ENCODE data around the gene CDH13.

CDH13 gene

DNA sequence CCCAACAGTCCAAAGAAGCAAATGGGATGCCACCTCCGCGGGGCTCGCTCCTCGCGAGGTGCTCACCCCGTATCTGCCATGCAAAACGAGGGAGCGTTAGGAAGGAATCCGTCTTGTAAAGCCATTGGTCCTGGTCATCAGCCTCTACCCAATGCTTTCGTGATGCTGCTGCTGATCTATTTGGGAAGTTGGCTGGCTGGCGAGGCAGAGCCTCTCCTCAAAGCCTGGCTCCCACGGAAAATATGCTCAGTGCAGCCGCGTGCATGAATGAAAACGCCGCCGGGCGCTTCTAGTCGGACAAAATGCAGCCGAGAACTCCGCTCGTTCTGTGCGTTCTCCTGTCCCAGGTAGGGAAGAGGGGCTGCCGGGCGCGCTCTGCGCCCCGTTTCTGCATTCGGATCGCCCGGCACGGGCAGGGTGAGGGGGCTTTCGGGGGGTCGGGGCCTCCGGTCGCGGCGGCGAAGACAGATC, at the start of gene CDH13:
Gene CDH13, plus strand, starts transcription at position 179 of the 471 bp plus-strand sequence.
- no peak for DNase-seq (ENCODE audit: low spot score)

DNA sequence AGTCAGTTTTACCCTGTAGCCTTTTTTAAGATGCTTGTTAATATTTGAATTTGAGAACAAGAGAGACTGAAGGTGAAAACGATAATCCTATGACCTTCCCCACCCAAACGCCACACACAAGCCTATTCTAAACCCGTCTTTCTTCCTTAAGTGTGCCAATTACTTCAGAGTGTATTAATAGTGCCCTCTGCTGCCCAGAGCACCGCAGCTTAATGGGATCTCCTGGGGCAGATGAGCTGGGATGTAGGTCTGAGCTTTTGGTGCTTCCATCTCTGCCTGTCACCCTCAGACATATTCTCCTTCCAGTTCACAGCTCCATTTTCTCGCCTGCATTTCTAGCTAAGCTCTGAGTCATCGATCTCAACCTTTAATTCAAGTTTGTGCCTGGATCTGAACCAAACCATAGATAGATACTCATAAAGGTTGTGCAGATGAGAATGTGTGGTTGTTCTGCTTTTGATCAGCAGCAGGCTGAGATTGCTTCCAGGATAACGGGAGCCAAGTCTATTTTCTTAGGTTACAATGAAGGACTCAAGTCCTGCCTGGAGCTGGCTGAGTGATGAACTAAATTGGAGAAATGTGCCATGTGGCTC, 46.4 kb upstream of the CDH13 start:
- peak; percentile 11 for DNase-seq (ENCODE audit: low spot score)

DNA sequence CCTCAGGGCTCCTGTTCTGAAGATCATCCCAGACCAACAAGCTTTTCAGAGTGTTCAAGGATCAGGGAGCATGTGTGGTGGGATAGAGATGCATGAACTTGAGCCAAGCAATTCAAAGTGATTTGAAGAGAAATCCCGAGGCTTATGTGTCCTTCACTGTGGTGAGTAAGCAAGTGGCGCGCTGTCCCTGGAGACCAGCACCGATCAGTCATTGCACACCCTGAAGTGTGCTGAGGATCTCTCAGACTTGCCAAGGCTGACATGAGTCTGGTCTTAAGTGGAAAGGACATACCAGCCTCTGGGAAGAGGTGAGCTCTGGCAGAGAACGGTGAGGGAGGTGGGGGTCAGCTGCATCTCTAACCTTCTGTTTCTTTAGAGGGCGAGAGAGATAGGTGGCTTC, 43.8 kb upstream of the CDH13 start:
- DNase-seq (ENCODE audit: low spot score), result no peak

DNA sequence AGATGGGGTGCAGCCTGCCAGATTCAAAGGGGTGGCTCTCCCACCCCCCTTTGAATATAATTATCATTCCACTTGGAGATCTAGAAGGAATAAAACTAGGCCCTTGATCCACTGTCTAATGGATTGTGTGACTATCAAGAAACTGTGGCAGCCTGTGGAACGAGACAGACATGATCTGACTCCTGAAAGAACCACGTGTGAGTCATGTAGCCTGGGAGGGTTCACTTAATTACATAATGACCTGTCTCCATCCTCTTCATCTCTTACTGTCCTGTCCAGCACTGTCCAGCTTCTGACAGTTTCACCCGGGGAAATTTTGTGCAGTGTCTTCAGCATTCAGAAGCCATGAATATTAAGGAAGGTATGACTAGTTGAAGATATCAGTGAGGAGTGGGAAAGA, 43.3 kb upstream of the CDH13 start:
- DNase-seq (ENCODE audit: low spot score), result no peak

DNA sequence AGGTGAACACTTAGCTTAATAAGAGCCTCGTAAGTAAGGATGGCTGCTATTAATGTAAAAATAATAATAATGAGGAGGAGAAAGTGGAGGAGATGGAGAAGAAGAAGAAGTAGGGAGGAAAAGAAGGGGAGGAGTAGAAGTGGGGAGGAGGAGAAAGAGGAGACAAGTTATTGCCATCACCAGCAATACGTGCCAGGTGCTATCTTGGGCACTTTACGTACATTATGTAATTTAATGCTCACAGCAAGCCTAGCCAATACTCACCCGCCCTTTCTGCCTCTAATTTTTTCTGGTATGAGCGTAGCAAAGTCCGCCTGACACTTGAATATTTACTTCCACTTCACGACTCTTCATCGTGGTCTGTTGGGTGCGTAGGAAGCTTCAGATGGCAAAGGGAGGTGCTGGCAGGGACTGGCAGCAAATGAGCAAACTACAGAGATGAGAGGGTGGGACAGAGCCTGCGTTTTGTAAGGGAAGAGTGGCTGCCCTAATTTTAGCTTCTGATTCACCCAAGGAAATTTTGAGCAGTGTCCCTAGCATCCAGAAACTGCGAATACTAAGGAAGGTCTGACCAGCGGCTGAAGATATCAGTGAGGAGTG, 42.1 kb upstream of the CDH13 start:
- no peak for DNase-seq (ENCODE audit: low spot score)

DNA sequence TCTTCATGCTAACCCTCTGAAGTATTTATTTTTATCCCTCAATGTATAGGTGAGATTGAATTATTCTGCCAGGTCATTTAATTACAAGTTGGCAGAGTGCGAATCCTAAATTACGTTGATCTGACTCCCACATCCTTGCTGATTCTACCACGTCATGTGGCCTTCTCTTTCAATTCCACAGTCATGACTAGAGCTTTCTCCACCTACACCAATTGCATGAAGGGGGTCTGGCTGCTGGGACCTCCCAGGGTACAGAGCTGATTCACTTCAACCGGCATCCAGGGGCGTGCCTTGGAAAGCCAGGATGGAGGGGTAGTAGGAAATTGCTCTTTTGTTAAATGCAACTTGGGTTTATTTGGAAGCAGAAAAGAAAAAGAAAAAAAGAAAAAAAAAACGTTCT, 41.1 kb upstream of the CDH13 start:
- DNase-seq (ENCODE audit: low spot score), result no peak

DNA sequence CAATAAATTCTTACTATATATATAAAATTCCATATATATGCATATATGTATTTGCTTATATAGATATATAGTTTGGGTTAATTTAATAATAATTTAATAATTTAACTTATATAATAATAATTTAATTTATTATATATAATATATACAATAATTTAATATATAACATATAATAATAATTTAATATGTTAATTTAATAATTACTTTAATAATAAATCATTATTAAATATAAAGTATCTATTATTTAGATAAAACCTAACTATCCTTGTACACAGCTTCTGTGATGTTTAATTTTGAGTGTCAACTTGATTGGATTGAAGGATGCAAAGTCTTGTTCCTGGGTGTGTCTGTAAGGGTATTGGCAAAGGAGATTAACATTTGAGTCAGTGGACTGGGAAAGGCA, 40.6 kb upstream of the CDH13 start:
- DNase-seq (ENCODE audit: low spot score), result no peak

DNA sequence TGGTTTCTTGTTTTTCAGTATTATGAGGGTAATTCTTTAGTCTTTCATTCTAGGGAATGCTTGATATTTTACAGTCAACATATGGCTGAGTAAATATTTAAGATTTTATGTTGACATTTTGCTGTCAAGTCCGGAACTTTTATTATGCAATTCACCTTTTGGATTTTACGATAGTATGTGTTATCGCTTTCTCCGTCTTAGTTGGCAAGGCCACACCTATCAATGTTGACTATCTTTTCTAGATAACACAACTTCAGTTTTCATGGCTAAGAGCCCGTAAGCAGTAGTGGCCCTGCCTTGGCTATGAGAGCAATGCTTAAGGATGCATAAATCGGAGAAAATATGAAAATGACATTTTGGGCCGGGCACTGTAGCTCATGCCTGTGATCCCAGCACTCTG, 39.5 kb upstream of the CDH13 start:
- no peak for DNase-seq (ENCODE audit: low spot score)

DNA sequence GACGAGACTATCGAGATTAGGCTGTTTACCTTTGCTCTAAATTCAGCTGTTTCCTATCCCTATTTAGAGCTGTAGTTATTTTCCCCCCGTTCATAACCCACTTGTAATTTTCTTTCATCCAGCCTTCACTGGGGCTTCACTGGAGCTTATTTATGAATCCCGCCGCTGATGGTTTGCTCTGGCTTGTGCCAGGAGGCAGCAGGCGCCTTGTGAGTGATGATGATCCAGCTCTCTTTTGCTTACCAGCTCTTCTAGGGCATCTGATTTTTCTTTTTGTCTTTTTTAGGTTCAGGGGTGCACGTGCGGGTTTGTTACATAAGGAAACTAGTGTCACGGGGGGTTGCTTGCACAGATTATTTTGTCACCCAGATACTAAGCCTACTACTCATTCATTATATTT, 37.4 kb upstream of the CDH13 start:
- no peak for DNase-seq (ENCODE audit: low spot score)

DNA sequence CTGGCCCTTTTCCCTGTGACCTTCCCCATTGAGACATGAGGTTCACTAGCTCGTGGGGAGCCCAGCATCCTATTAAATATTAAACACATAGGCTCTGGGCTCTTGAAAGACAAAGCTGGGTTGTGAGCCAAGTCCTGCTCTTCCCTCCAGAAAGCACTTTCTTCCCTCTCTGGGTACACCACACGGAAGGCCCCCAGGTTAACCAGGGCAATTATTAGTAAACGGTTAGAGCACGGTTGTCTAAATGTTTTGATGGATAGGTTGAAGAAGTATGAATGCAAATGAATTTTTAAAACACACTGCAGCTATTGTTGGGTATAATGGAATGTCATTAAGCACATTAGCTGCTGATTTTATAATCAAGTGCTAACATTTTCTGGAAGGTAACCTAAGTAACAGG, 32.7 kb upstream of the CDH13 start:
- no peak for DNase-seq (ENCODE audit: low spot score)

DNA sequence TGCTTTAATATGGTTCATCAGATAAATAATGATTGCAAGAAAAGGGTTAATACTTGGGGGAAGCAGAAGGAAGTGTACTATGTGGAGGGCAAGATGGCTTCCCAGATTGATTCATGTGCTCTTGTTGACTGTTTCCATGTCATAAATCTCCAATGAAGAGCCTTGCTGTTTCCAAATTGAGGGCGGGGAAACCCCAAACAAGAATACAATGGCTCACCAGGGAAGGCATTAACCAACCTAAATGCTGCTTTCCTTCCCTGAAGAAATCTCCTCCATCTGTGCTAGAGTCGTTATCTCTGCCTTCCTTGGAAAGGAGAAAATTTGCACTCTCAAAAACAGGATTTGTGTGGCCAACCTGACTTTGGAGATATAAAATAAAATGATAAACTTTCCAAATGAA, 28.0 kb upstream of the CDH13 start:
- no peak for DNase-seq (ENCODE audit: low spot score)

DNA sequence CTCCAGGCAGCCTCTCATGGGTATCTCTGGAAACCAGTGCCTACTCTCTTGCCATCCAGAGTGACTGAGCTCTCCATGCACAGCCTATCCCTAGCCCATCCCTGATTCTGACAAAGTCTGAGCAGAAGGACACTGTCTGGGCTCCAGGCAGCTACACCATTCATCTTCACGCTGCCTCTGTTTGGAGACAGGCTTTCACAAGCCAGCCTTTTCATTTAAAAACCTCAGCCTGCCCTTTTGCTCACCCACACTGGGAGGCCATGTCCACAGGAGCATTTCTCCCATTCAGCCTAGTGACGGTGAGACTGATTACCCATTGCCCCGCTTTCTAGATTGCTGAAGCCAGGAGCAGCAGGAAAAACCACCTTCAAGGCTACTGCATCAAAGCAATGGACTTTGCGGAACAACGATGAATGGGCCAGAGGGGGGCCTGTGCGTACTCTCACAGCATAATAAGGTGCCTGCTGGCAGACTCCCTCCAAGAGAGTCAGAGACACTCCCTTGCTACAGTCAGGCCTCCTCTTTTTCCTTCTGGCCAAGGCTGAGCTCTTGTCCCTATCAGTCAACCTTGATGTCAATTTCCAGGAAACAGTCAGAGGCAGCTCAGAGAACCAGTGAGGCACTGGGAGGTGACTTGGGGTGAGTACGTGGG, 24.7 kb upstream of the CDH13 start:
- DNase-seq (ENCODE audit: low spot score), result no peak

DNA sequence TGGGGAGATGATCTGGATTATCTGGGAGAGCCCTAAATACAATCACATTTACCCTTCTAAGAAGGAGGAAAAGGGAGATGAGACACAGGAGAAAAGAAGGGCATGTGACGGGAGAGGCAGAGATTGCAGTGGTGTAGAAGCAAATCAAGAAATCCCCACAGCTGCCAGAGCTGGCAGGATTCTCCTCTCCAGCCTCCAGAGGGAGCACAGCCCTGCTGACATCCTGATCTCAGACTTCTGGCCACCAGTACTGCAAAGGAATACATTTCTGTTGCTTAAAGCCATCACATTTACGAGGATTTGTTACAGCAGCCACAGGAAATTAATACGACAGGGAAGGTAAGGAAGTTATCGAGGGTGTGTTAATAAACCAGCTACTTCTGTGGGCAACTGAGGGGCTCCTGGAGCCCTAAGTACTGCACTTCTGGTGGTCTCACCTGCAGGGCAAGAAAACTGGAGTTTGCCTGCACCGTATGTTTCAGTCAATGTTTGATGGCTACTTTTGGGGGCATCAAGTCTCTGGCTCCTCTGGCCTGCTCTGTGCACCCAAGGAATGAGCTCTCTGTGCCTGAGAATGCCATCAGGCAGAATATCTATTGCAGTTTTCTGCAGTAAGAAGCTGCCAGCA, 22.9 kb upstream of the CDH13 start:
- DNase-seq (ENCODE audit: low spot score), result no peak

DNA sequence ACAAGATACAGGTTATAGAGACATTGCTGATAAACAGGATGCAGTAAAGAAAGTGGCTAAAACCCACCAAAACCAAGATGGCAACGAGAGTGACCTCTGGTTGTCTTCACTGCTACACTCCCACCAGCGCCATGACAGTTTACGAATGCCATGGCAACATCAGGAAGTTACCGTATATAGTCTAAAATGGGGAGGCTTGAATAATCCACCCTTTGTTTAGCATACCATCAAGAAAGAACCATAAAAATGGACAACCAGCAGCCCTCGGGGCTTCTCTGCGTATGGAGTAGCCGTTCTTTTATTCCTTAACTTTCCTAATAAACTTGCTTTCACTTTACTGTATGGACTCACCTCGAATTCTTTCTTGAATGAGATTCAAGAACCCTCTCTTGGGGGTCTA, 21.7 kb upstream of the CDH13 start:
- no peak for DNase-seq (ENCODE audit: low spot score)

DNA sequence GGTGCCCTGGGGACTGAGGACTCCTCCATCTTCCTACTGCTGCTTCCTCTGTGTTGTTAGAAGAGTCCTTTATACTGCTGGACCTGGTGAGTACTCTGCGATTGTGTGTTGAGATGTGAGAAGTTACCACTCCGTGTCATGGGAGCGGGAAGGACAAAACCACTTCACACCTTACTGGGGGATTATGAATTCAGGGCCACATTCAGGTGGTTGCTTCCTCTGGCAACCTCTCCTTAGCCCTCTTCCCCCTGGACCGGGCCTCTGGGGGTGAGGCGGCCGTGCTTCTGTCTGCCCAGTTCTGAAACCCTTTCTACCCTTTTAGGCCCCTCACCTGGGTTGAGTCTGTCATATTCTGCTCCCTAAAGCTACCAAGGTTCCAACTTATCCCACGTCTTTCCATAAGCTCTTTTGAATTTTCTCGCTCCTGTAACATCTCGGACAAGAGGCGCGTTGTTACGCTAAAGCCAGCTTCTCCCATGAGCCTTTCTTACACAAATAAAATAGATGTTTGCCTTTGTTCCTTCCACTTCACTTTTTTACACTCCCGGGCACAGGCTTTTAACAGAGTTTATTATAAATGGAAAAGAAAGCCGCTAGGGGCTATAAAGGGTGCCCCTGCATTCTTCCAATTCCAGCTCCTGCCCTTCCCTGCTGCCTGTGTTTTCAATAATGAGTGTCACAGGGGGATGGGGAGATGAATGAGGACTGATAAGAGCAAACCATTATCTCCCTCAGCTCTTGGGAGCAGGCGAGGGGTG, 20.7 kb upstream of the CDH13 start:
- DNase-seq (ENCODE audit: low spot score), result no peak

DNA sequence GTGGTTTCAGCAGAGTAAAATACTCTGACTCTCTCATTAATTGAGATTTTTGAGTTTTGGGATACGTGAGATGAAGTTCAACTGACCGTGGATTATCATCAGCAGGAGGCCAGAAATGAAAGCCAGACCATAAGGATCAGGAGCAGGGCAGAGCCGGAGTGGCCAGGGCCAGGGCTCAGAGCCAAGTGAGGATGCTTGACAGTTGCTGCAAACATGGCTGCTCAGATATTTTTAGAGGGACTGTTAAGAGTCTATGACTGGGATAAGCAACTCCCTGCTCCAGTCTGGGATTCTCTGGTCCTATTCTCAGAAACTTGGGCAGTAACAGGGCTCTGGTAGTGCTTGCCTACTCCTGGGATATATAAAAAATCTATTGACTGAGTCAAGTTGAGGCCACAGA, 17.6 kb upstream of the CDH13 start:
- no peak for DNase-seq (ENCODE audit: low spot score)

DNA sequence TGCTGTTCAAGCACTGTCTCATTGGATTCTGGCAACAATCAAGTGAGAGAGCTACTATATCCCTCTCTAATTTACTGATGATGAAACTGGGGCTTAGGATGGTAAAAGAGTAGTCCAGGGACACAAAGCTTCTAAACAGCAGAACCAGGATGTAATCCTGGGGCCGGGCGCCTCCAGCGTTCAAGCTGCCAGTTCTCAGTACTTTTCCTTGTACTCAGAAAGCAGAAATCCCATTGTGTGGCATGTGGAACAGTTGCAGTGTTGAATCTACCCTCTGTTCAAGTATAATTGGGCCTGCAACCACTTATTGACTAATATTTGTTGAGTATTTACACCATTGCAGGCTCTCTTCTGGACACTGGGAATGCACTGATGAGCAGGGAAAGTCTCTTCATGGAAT, 14.5 kb upstream of the CDH13 start:
- no peak for DNase-seq (ENCODE audit: low spot score)

DNA sequence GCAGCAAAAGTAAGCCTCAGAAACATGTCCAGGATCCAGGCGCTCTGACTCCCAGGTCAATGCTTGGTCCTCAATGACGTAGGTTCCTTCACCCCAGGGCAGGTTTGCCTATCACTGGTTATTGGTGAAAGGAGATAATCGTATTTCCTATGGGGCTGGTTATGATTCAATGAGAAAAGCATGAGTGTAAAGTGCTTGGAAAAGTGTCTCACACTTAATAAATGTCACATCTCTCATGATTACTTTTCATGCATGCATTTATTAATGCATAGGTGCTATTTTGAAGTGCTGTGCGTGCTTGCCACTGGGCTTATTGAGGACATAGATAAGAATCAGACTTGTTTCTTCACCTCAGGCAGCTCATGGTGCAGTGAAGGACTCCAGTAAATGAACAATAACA, 10.4 kb upstream of the CDH13 start:
- no peak for DNase-seq (ENCODE audit: low spot score)

DNA sequence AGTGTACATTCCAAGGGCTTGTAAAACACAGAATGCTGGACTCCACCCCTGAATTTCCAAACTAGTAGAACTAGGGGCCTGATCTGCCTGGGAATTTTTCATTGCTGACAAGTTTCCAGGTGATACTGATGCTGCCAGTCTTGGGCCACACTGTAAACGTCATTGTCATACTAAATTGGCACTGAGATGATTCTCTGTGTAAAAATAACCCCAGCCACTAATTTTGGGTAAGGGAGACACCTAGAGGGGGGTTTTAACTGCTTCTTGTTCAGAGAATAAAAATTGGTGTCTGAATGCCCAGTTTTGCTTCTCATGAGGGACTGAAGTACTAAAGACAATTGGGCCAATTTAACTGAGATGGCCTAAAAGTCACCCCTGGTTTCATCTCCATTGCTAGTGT, 5.0 kb upstream of the CDH13 start:
- no peak for DNase-seq (ENCODE audit: low spot score)

DNA sequence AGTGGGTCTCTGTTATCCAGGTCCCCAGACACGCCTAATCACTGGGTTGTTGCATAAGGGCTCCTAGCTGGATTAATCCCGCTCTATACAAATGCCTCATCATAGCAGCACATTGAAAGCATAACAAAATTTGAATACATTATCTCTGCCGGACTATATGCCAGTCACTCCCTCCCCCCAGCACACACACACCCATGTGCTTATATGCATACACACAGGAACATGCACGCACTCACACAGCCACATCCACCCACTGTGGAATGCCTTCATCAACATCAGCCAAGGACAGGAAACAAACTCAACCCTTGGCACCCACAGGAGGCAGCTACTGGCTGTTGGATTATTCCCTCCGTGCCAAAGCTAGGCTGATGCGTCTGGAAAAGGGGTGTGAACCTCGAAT, 3.5 kb upstream of the CDH13 start:
- no peak for DNase-seq (ENCODE audit: low spot score)

DNA sequence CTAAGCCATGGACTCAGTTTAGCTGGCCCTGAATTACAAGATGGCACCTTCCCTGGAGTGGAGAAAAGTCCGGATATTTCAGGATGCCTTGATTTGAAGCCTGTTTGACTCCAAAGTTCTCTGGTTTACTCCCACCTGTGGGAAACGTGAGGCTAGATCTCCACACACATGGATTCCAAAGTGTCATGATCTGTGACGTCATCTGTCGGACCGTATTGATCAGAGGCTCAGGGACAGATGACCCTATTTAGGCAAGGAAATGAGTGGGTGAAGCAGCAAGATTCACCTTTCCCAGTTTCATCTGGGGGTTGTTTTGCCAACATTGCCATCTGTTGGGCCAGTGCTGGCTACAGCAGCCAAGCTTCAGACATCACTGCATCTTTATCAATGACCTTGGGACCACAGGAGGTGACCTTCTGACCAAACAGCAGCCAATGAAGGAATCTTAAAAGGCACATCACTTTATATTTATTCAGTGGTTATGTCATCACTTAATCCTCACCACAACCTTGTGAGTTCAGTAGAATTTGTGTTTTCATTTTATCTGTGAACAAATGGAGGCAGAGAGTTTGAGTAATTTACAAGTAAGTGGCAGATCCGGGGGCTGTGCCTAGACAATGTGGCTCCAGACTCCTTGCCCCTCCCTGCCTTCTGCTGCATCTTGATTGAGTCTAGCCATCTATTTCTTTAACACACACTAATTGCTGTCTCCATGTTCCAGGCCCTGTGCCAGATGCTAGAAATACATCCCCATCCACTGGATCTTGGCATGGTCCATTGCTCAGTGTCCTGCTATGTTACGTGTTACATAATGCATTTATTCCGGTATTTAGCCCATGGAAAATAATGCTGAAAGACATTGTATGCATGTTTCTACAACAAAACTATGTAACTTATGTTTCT, 1.5 kb upstream of the CDH13 start:
- DNase-seq (ENCODE audit: low spot score), result no peak

DNA sequence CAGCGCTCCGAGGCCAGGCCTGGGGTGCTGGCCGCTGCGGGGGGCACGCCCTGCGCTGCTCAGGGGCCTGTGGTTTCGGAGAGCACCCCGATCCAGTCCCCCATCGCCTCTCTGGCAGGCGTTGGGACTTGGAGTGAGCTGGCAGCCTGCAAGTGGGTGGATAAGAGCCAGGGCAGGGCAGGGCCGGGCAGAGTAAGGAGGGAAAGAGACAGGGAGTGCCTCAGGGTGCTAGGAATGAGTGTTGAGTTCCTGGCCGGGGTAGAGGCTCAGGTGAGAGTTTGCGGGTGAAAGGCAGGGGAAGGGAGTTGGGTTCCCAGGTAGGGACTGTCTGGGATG, 1.3 kb downstream of the CDH13 start:
- DNase-seq (ENCODE audit: low spot score), result no peak

All from HuH-7 (cell line).